Body of pancreas (tissue), 4 donors: Measurements from ENCODE around the gene ALG1L2.
"Not testable (repeated sequence)": the region's sequence is repeated elsewhere in the genome, so short reads cannot be mapped to it uniquely, and the experiment has no call there.

ENCODE experiments used
- CTCF ChIP-seq, 7 experiments: fragments of 450-650 bp in 4 of 7; fragments of 200-600 bp in 3 of 7; sonication (generic) in 3 of 7; IDR thresholded peaks; one replicate each; pipeline ENCODE4 v1.5.1; 2016 to 2019; ENCODE audit warnings: antibody characterized with exemption in 7 of 7
- POLR2A ChIP-seq, 3 donors: fragments of 450-650 bp; IDR thresholded peaks; one replicate each; pipeline ENCODE4 v1.6.1; 2016; ENCODE audit warnings: antibody characterized with exemption in 3 of 3, mild to moderate bottlenecking in 2 of 3

DNA sequence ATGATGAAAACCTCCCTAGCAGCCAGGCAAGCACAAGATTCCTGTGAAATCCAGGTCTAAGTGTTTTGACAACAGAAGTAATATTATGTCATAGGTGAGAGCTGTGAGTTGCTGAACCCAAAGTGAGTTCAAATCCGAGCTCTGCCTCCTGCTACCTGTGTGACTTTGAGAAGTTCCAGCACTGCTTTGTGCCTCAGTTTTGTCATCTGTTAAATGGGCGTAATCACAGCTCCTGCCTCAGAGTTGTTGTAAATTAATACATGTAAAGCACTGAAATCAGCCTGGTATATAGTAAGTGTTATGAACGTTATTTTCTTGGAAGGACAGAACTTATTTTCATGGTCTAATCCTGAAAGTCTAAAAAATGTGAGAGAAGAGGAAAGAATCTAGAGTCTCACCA, 38.7 kb downstream of the ALG1L2 start:
- not testable (repeated sequence) for TF ChIP-seq CTCF, POLR2A (IDR thresholded peaks at IDR 0.05)
